Liver (tissue), 9 donors: ENCODE measurements around the gene SYNGR1. TPM values are rescaled to one million over a fixed set of nuclear protein-coding genes. Genes with fewer than 3 reads are reported as not detected.

ENCODE experiments used
- DNase-seq: peaks from one replicate; pipeline ENCODE4 v3.0.0-alpha.2; 2017; ENCODE audit warnings: low spot score
- H3K27ac ChIP-seq, 2 donors: one replicate each; pipeline ENCODE4 v1.7.0; 2013; ENCODE audit warnings: inconsistent platforms in 2 of 2, low read length in 2 of 2, control low read depth in 1 of 2, low read depth in 1 of 2, mild to moderate bottlenecking in 1 of 2
- H3K27me3 ChIP-seq, 4 donors: one replicate each; pipeline versions ENCODE4 v1.6.1 to v1.7.0; 2013; ENCODE audit warnings: low read length in 3 of 4, inconsistent platforms in 1 of 4, mild to moderate bottlenecking in 1 of 4, moderate library complexity in 1 of 4; ENCODE audit not compliant: control insufficient read depth in 4 of 4, insufficient read depth in 4 of 4
- H3K36me3 ChIP-seq, 4 donors: one replicate each; pipeline versions ENCODE4 v1.6.1 to v1.7.0; 2013; ENCODE audit warnings: low read length in 3 of 4, mild to moderate bottlenecking in 3 of 4, low read depth in 1 of 4, moderate library complexity in 1 of 4; ENCODE audit not compliant: control insufficient read depth in 4 of 4, insufficient read depth in 3 of 4
- H3K4me1 ChIP-seq, 4 donors: one replicate each; pipeline versions ENCODE4 v1.6.1 to v1.7.0; 2013; ENCODE audit warnings: low read length in 3 of 4, mild to moderate bottlenecking in 3 of 4, moderate library complexity in 1 of 4; ENCODE audit not compliant: control insufficient read depth in 4 of 4, insufficient read depth in 4 of 4
- H3K4me3 ChIP-seq, 3 donors: one replicate each; pipeline versions ENCODE4 v1.6.1 to v1.7.0; 2013; ENCODE audit warnings: low read length in 3 of 3, control low read depth in 1 of 3, low read depth in 1 of 3, mild to moderate bottlenecking in 1 of 3
- H3K9ac ChIP-seq, 2 donors: one replicate each; pipeline ENCODE4 v1.7.0; 2013; ENCODE audit warnings: low read length in 2 of 2, mild to moderate bottlenecking in 2 of 2, moderate library complexity in 2 of 2, control low read depth in 1 of 2, low read depth in 1 of 2
- H3K9me3 ChIP-seq, 4 donors: one replicate each; pipeline versions ENCODE4 v1.6.1 to v1.7.0; 2013; ENCODE audit warnings: low read length in 3 of 4; ENCODE audit not compliant: control insufficient read depth in 4 of 4
- EGR1 ChIP-seq, 2 donors: IDR thresholded peaks; 2 replicates each; pipeline ENCODE4 v1.6.1; 2016 to 2018; ENCODE audit warnings: antibody characterized with exemption in 2 of 2, low read depth in 2 of 2
- GABPA ChIP-seq, 2 donors: IDR thresholded peaks in 1 of 2; conservative IDR thresholded peaks in 1 of 2; 2 replicates each; pipeline ENCODE4 v1.6.1; 2016; ENCODE audit warnings: antibody characterized with exemption in 2 of 2, mild to moderate bottlenecking in 1 of 2, moderate library complexity in 1 of 2
- HNF4A ChIP-seq, 2 donors: conservative IDR thresholded peaks; 2 replicates each; pipeline ENCODE4 v1.6.1; 2016; ENCODE audit warnings: antibody characterized with exemption in 2 of 2, mild to moderate bottlenecking in 2 of 2
- HNF4G ChIP-seq: IDR thresholded peaks from 2 replicates; pipeline ENCODE4 v1.6.1; 2016; ENCODE audit warnings: antibody characterized with exemption
- JUND ChIP-seq, 2 donors: IDR thresholded peaks; 2 replicates each; pipeline ENCODE4 v1.6.1; 2016; ENCODE audit warnings: antibody characterized with exemption in 2 of 2
- NR2F2 ChIP-seq: IDR thresholded peaks from 2 replicates; pipeline ENCODE4 v1.6.1; 2016; ENCODE audit warnings: antibody characterized with exemption
- RAD21 ChIP-seq, 2 donors: IDR thresholded peaks; 2 replicates each; pipeline ENCODE4 v1.6.1; 2016; ENCODE audit warnings: antibody characterized with exemption in 2 of 2, mild to moderate bottlenecking in 2 of 2
- RXRA ChIP-seq, 2 donors: IDR thresholded peaks; 2 replicates each; pipeline ENCODE4 v1.6.1; 2017 to 2018; ENCODE audit warnings: antibody characterized with exemption in 2 of 2, mild to moderate bottlenecking in 1 of 2
- SP1 ChIP-seq: IDR thresholded peaks from 2 replicates; pipeline ENCODE4 v1.6.1; 2018; ENCODE audit warnings: antibody characterized with exemption, mild to moderate bottlenecking
- TAF1 ChIP-seq: conservative IDR thresholded peaks from 2 replicates; pipeline ENCODE4 v1.6.1; 2016; ENCODE audit warnings: antibody characterized with exemption, mild to moderate bottlenecking
- YY1 ChIP-seq: IDR thresholded peaks from 2 replicates; pipeline ENCODE4 v1.6.1; 2016; ENCODE audit warnings: antibody characterized with exemption, mild to moderate bottlenecking
- WGBS: extraction: QIAGEN DNeasy Blood & Tissue Kit; methylation state at CpG from one replicate; pipeline ENCODE4 v1.1.7; 2013; 5-methylcytosine and 5-hydroxymethylcytosine counted together
- polyA plus RNA-seq, 2 donors: library from polyadenylated mRNA; stranded (reverse) in 1 of 2; unstranded in 1 of 2; fragments of 200-250 nt in 1 of 2; fragments of >200 nt in 1 of 2; fragmentation: Nextera tagmentation in 1 of 2; extraction: Ambion mirVana in 1 of 2; gene quantifications; one replicate each; pipeline versions ENCODE4 v1.2.1 to v1.2.3, GENCODE V29; 2013 to 2015
- total RNA-seq, 2 donors: library from RNA; depleted of rRNA; stranded (reverse); fragments of >200 nt; gene quantifications; one replicate each; pipeline ENCODE4 v1.2.3, GENCODE V29; 2014
- TF ChIP-seq, protein P1 (sequence below): IDR thresholded peaks from 2 replicates; pipeline ENCODE4 v1.6.1; 2016; ENCODE audit warnings: antibody characterized with exemption
- TF ChIP-seq, protein P2 (sequence below): fragments of 150-350 bp; IDR thresholded peaks from 2 replicates; pipeline ENCODE4 v1.5.1; 2017; ENCODE audit warnings: improper control_type of control experiment, low read depth, low read length; ENCODE audit not compliant: missing input control
- TF ChIP-seq, protein P3 (sequence below): IDR thresholded peaks from 2 replicates; pipeline ENCODE4 v1.6.1; 2016; ENCODE audit warnings: antibody characterized with exemption
- TF ChIP-seq, protein P4 (sequence below): IDR thresholded peaks from 2 replicates; pipeline ENCODE4 v1.6.1; 2016; ENCODE audit warnings: antibody characterized with exemption
- TF ChIP-seq, protein P5 (sequence below): IDR thresholded peaks from 2 replicates; pipeline ENCODE4 v1.6.1; 2016; ENCODE audit warnings: antibody characterized with exemption, mild to moderate bottlenecking
- donor health status: healthy.
- donor health status: healthy.
- donor health status: healthy.
- donor health status: healthy.
- donor health status: healthy.

Gene SYNGR1
- total and polyA plus RNA-seq, 4 donors: 1.8 to 21.9 (median 5.2) TPM

DNA sequence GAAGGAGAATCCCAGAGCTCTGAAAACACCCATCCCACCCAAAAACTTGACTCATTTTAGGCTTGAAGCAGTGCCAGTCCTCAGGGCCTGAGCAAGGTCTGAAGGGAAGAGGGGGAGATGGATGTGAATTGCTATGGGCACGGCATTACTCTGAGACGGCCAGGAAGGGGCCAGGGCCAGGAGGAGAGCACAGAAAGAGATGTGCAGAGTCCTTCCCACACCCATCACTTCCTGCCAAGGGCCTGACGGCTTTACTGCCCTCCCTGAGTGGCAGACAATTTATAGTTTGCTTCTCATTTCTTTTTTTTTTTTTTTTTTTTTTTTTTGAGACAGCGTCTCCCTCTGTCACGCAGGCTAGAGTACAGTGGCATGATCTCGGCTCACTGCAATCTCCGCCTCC is 72.3 kb downstream of the SYNGR1 start:
- Histone ChIP-seq H3K36me3 (peaks cover 8 to 73% (median 47%) of the 10 kb centered on the region in 4 donors), H3K9me3 (no peaks in the 10 kb centered on the region), H3K4me1 (no peaks in the 10 kb centered on the region), H3K27ac (no peak overlapping the region), H3K4me3 (no peak overlapping the region), H3K9ac (no peak overlapping the region), H3K27me3 (no peaks in the 10 kb centered on the region)
- no peak for DNase-seq
- 93% methylated on average over 7 of the region's 7 CpGs for WGBS
- no peak for TF ChIP-seq HNF4A (conservative IDR thresholded peaks at IDR 0.05)
- TF ChIP-seq SP1: no peak
- no peak for TF ChIP-seq YY1
- no peak for TF ChIP-seq RAD21 (IDR thresholded peaks at IDR 0.05)
- TF ChIP-seq, protein P1, sequence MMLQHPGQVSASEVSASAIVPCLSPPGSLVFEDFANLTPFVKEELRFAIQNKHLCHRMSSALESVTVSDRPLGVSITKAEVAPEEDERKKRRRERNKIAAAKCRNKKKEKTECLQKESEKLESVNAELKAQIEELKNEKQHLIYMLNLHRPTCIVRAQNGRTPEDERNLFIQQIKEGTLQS: no peak
- TF ChIP-seq, protein P2, sequence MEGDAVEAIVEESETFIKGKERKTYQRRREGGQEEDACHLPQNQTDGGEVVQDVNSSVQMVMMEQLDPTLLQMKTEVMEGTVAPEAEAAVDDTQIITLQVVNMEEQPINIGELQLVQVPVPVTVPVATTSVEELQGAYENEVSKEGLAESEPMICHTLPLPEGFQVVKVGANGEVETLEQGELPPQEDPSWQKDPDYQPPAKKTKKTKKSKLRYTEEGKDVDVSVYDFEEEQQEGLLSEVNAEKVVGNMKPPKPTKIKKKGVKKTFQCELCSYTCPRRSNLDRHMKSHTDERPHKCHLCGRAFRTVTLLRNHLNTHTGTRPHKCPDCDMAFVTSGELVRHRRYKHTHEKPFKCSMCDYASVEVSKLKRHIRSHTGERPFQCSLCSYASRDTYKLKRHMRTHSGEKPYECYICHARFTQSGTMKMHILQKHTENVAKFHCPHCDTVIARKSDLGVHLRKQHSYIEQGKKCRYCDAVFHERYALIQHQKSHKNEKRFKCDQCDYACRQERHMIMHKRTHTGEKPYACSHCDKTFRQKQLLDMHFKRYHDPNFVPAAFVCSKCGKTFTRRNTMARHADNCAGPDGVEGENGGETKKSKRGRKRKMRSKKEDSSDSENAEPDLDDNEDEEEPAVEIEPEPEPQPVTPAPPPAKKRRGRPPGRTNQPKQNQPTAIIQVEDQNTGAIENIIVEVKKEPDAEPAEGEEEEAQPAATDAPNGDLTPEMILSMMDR: no peak
- TF ChIP-seq, protein P3, sequence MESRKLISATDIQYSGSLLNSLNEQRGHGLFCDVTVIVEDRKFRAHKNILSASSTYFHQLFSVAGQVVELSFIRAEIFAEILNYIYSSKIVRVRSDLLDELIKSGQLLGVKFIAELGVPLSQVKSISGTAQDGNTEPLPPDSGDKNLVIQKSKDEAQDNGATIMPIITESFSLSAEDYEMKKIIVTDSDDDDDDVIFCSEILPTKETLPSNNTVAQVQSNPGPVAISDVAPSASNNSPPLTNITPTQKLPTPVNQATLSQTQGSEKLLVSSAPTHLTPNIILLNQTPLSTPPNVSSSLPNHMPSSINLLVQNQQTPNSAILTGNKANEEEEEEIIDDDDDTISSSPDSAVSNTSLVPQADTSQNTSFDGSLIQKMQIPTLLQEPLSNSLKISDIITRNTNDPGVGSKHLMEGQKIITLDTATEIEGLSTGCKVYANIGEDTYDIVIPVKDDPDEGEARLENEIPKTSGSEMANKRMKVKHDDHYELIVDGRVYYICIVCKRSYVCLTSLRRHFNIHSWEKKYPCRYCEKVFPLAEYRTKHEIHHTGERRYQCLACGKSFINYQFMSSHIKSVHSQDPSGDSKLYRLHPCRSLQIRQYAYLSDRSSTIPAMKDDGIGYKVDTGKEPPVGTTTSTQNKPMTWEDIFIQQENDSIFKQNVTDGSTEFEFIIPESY: no peak
- TF ChIP-seq, protein P4, sequence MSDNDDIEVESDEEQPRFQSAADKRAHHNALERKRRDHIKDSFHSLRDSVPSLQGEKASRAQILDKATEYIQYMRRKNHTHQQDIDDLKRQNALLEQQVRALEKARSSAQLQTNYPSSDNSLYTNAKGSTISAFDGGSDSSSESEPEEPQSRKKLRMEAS: no peak
- TF ChIP-seq HNF4G: no peak
- no peak for TF ChIP-seq TAF1
- no peak for TF ChIP-seq JUND (IDR thresholded peaks at IDR 0.05)
- TF ChIP-seq NR2F2: no peak
- no peak for TF ChIP-seq RXRA (IDR thresholded peaks at IDR 0.05)
- no peak for TF ChIP-seq EGR1 (IDR thresholded peaks at IDR 0.05; ENCODE audit: low read depth in 2 of 2)

DNA sequence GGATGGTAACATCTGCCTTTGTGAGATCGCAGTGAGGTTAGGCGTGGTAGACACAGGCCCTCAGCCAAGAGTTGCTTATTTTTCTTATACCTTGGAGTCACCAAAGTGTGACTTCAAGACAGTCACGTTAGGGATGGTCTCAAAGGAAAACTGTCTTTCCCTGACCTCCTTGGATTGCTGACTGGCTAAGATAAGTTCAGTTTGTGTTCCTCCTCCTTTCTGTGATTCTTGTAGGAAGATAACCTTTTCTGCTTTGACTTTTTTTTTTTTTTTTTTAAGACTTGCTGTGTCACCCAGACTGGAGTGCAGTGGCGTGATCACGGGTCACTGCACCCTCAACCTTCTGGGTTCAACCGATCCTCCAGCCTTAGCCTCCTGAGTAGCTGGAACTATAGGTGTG is 72.9 kb downstream of the SYNGR1 start:
- peaks cover 11 to 76% (median 49%) of the 10 kb centered on the region in 4 donors for H3K36me3 ChIP-seq
- H3K27me3 ChIP-seq: no peaks in the 10 kb centered on the region
- no peak for TF ChIP-seq GABPA (IDR thresholded peaks at IDR 0.05 in 1 of 2, conservative IDR thresholded peaks at IDR 0.05 in 1 of 2)
- DNase-seq: no peak
- H3K4me3 ChIP-seq: no peak overlapping the region
- H3K9ac ChIP-seq: no peak overlapping the region
- H3K27ac ChIP-seq: no peak overlapping the region
- H3K9me3 ChIP-seq: no peaks in the 10 kb centered on the region
- no peaks in the 10 kb centered on the region for H3K4me1 ChIP-seq
- WGBS: 97% methylated on average over 6 of the region's 6 CpGs

DNA sequence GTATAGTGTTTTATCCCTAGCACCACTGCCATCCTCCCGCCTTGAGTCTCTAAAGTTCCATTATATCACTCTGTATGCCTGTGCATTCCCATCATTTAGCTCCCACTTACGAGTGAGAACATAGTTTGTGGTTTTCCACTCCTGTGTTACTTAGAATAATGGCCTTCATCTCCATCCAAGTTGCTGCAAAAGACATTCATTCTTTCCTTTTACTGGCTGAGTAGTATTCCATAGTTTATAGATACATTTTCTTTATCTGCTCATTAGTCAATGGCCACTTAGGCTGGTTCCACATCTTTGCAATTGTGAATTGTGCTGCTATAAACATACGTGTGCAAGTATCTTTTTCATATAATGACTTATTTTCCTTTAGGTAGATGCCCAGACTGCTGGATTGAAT is 74.2 kb downstream of the SYNGR1 start:
- Histone ChIP-seq H3K36me3 (peaks cover 19 to 74% (median 52%) of the 10 kb centered on the region in 4 donors), H3K27me3 (no peaks in the 10 kb centered on the region), H3K4me1 (no peaks in the 10 kb centered on the region), H3K9me3 (no peaks in the 10 kb centered on the region), H3K27ac (no peak overlapping the region), H3K9ac (no peak overlapping the region), H3K4me3 (no peak overlapping the region)
- WGBS: 95% methylated on average over 3 of the region's 3 CpGs
- no peak for DNase-seq
- TF ChIP-seq SP1: no peak
- TF ChIP-seq, protein P1: no peak
- TF ChIP-seq RXRA (IDR thresholded peaks at IDR 0.05): no peak
- TF ChIP-seq, protein P2: no peak
- no peak for TF ChIP-seq TAF1
- TF ChIP-seq, protein P5, sequence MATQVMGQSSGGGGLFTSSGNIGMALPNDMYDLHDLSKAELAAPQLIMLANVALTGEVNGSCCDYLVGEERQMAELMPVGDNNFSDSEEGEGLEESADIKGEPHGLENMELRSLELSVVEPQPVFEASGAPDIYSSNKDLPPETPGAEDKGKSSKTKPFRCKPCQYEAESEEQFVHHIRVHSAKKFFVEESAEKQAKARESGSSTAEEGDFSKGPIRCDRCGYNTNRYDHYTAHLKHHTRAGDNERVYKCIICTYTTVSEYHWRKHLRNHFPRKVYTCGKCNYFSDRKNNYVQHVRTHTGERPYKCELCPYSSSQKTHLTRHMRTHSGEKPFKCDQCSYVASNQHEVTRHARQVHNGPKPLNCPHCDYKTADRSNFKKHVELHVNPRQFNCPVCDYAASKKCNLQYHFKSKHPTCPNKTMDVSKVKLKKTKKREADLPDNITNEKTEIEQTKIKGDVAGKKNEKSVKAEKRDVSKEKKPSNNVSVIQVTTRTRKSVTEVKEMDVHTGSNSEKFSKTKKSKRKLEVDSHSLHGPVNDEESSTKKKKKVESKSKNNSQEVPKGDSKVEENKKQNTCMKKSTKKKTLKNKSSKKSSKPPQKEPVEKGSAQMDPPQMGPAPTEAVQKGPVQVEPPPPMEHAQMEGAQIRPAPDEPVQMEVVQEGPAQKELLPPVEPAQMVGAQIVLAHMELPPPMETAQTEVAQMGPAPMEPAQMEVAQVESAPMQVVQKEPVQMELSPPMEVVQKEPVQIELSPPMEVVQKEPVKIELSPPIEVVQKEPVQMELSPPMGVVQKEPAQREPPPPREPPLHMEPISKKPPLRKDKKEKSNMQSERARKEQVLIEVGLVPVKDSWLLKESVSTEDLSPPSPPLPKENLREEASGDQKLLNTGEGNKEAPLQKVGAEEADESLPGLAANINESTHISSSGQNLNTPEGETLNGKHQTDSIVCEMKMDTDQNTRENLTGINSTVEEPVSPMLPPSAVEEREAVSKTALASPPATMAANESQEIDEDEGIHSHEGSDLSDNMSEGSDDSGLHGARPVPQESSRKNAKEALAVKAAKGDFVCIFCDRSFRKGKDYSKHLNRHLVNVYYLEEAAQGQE: no peak
- no peak for TF ChIP-seq YY1
- TF ChIP-seq RAD21 (IDR thresholded peaks at IDR 0.05): no peak
- no peak for TF ChIP-seq HNF4A (conservative IDR thresholded peaks at IDR 0.05)
- TF ChIP-seq, protein P4: no peak
- no peak for TF ChIP-seq HNF4G
- TF ChIP-seq EGR1 (IDR thresholded peaks at IDR 0.05; ENCODE audit: low read depth in 2 of 2): no peak
- no peak for TF ChIP-seq NR2F2
